ENCODE results near the gene PI4KA. TPM values are rescaled to one million over a fixed set of nuclear protein-coding genes. Genes with fewer than 3 reads are reported as not detected.

The PI4KA gene
- total RNA-seq, 1 experiment from 2014 or later: 54.3 TPM

DNA sequence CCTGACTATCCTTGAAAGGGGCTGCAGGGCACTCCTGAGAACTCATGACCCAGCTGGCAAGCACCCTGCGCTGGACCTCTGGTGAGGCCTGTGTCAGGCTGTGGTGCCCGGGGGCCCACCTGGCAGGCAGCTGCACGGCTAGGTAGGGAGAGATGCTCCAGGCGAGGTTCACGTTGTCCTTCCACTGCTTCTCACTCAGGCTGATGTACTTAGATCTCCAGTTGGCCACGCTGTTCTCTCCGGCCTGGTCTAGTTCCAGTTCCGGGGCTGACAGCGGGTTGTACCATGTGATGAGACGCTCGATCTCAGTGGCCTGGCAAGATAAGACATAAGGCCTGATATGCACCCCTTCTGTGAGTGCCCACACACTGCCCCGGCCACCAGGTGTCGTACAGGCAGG lies 129.4 kb downstream of the PI4KA start:
- no peak for ATAC-seq
- intact Hi-C loops (cut with micrococcal nuclease; ENCODE audit: unreplicated experiment) (no loop called here), in situ Hi-C loops (cut with HindIII; ENCODE audit: low pct_unique_long_range_greater_than_20kb, low sequenced_read_pairs) (no loop called here)
- H3K27ac ChIP-seq (ENCODE audit: low read length): no peak overlapping the region
- H3K9me3 ChIP-seq (ENCODE audit: control insufficient read depth, insufficient read depth, low read depth, low read length): no peaks in the 10 kb centered on the region
- no peak for TF ChIP-seq TCF7L2 (IDR thresholded peaks at IDR 0.05; ENCODE audit: low read depth, low read length)
- no peak for TF ChIP-seq POLR2AphosphoS5 (IDR thresholded peaks at IDR 0.05; ENCODE audit: low read depth, low read length)
- H3K4me1 ChIP-seq (ENCODE audit: control insufficient read depth, insufficient read depth, low read length): no peaks in the 10 kb centered on the region
- H3K27me3 ChIP-seq (ENCODE audit: control insufficient read depth, insufficient read depth, low read length): no peaks in the 10 kb centered on the region
- H3K36me3 ChIP-seq (ENCODE audit: control insufficient read depth, insufficient read depth, low read length): no peaks in the 10 kb centered on the region
- H3K4me3 ChIP-seq (ENCODE audit: low read depth in 2 of 2, low read length in 2 of 2): no peak overlapping the region
- BruUV-seq (replicated peaks): no TSS peak
- no peak for DNase-seq (ENCODE audit: low read depth, low spot score)
- CTCF ChIA-PET: no interaction called here
- POLR2A ChIA-PET: no interaction called here

DNA sequence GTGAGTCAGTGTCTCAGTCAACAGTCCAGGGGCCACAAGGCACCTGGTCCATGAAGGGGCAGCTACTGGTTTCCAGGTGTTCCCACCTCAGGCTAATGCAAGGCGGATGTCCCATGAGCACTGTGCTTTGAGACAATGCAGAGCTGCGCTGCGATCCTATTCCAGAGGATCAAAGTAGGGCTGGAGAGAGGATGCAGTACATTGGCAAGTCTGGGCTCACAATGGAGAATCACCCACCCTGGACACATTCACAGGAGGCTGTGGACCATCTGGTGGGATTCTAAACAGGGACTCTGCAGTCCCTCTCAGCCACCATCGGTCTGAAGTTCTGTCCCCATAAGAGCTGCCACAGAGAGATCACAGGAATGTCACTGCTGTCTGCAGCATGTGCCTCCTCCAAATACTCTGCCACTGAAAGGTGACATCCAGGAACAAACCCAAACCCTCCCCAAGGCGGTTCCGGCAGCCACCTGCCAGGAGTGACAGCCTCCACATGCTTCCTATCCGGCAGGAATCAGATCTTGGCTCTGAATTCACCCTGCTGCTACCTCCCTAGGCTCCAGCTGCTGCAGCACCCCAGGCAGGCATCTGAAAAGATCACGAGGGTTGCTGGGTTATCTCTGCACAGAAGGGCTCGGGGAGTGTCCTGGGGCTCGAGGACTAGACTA lies 130.0 kb downstream of the PI4KA start:
- no peak overlapping the region for H3K4me3 ChIP-seq (ENCODE audit: low read depth in 2 of 2, low read length in 2 of 2)
- no peak overlapping the region for H3K27ac ChIP-seq (ENCODE audit: low read length)
- no peaks in the 10 kb centered on the region for H3K4me1 ChIP-seq (ENCODE audit: control insufficient read depth, insufficient read depth, low read length)
- DNase-seq (ENCODE audit: low read depth, low spot score) (no peak), ATAC-seq (no peak)
- no TSS peak for BruUV-seq (replicated peaks)
- intact Hi-C loops (cut with micrococcal nuclease; ENCODE audit: unreplicated experiment): no loop called here
- H3K27me3 ChIP-seq (ENCODE audit: control insufficient read depth, insufficient read depth, low read length): no peaks in the 10 kb centered on the region
- H3K36me3 ChIP-seq (ENCODE audit: control insufficient read depth, insufficient read depth, low read length): no peaks in the 10 kb centered on the region
- ChIA-PET CTCF (no interaction called here), POLR2A (no interaction called here)
- in situ Hi-C loops (cut with HindIII; ENCODE audit: low pct_unique_long_range_greater_than_20kb, low sequenced_read_pairs): no loop called here
- no peak for TF ChIP-seq SIN3A (IDR thresholded peaks at IDR 0.05; ENCODE audit: borderline replicate concordance, insufficient read depth, low read depth, low read length)
- no peak for TF ChIP-seq TCF7L2 (IDR thresholded peaks at IDR 0.05; ENCODE audit: low read depth, low read length)
- no peak for TF ChIP-seq POLR2AphosphoS5 (IDR thresholded peaks at IDR 0.05; ENCODE audit: low read depth, low read length)
- no peak for TF ChIP-seq REST (IDR thresholded peaks at IDR 0.05; ENCODE audit: insufficient read depth in 1 of 2, low read depth in 2 of 2, low read length in 1 of 2)
- TF ChIP-seq, protein P1, sequence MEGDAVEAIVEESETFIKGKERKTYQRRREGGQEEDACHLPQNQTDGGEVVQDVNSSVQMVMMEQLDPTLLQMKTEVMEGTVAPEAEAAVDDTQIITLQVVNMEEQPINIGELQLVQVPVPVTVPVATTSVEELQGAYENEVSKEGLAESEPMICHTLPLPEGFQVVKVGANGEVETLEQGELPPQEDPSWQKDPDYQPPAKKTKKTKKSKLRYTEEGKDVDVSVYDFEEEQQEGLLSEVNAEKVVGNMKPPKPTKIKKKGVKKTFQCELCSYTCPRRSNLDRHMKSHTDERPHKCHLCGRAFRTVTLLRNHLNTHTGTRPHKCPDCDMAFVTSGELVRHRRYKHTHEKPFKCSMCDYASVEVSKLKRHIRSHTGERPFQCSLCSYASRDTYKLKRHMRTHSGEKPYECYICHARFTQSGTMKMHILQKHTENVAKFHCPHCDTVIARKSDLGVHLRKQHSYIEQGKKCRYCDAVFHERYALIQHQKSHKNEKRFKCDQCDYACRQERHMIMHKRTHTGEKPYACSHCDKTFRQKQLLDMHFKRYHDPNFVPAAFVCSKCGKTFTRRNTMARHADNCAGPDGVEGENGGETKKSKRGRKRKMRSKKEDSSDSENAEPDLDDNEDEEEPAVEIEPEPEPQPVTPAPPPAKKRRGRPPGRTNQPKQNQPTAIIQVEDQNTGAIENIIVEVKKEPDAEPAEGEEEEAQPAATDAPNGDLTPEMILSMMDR (IDR thresholded peaks at IDR 0.05): no peak
- H3K9me3 ChIP-seq (ENCODE audit: control insufficient read depth, insufficient read depth, low read depth, low read length): no peaks in the 10 kb centered on the region
